Lower leg skin (tissue), 3 donors: ENCODE results near the gene MYH7B.

Experiments
- POLR2A ChIP-seq, 2 donors: fragments of 450-650 bp; IDR thresholded peaks; one replicate each; pipeline ENCODE4 v1.6.1; 2016 to 2017; ENCODE audit warnings: antibody characterized with exemption in 2 of 2, mild to moderate bottlenecking in 1 of 2, moderate library complexity in 1 of 2
- TF ChIP-seq, protein P1 (sequence below), 3 donors: fragments of 450-650 bp; IDR thresholded peaks; one replicate each; pipeline ENCODE4 v1.5.1; 2016; ENCODE audit warnings: antibody characterized with exemption in 3 of 3, mild to moderate bottlenecking in 3 of 3, moderate library complexity in 2 of 3

DNA sequence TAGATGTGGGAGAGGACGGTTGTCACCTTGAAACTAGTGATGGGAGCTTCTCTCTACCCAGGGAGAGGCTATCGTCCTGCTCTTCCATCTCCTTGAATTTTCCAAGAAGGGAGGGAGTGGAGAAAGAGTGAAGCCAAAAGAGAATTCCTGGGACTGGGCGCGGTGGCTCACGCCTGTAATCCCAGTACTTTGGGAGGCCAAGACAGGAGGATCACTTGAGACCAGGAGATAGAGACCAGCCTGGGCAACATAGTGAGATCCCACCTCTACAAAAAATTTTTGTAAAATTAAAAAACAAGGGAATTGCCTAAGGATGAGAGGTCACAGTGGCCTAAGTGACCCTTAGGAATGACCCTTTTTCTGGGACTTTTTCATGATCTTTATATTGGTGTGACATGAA lies 8.8 kb downstream of the MYH7B start:
- TF ChIP-seq, protein P1, sequence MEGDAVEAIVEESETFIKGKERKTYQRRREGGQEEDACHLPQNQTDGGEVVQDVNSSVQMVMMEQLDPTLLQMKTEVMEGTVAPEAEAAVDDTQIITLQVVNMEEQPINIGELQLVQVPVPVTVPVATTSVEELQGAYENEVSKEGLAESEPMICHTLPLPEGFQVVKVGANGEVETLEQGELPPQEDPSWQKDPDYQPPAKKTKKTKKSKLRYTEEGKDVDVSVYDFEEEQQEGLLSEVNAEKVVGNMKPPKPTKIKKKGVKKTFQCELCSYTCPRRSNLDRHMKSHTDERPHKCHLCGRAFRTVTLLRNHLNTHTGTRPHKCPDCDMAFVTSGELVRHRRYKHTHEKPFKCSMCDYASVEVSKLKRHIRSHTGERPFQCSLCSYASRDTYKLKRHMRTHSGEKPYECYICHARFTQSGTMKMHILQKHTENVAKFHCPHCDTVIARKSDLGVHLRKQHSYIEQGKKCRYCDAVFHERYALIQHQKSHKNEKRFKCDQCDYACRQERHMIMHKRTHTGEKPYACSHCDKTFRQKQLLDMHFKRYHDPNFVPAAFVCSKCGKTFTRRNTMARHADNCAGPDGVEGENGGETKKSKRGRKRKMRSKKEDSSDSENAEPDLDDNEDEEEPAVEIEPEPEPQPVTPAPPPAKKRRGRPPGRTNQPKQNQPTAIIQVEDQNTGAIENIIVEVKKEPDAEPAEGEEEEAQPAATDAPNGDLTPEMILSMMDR (IDR thresholded peaks at IDR 0.05), result no peak
- no peak for TF ChIP-seq POLR2A (IDR thresholded peaks at IDR 0.05)
